Esophagus muscularis mucosa (tissue), 4 donors: ENCODE results near the gene TKTL2. TPM values are rescaled to one million over a fixed set of nuclear protein-coding genes. Genes with fewer than 3 reads are reported as not detected.
"Not testable (repeated sequence)": the region's sequence is repeated elsewhere in the genome, so short reads cannot be mapped to it uniquely, and the experiment has no call there.

Source experiments
- DNase-seq: peaks from one replicate; pipeline ENCODE4 v3.0.0-alpha.2; 2017; ENCODE audit errors: extremely low spot score
- H3K27ac ChIP-seq, 4 donors: fragments of 200-600 bp; sonication (generic); replicated peaks in 1 of 4; 1 replicate in 3 of 4; 2 replicates in 1 of 4; pipeline ENCODE4 v1.5.1; 2016 to 2019; ENCODE audit warnings: mild to moderate bottlenecking in 1 of 4
- H3K27me3 ChIP-seq, 4 donors: fragments of 200-600 bp; sonication (generic); one replicate each; pipeline versions ENCODE4 v1.5.1 to v1.6.0; 2016 to 2019
- H3K36me3 ChIP-seq, 4 donors: fragments of 200-600 bp; sonication (generic); one replicate each; pipeline ENCODE4 v1.5.1; 2016 to 2019
- H3K4me1 ChIP-seq, 4 donors: fragments of 200-600 bp; sonication (generic); one replicate each; pipeline ENCODE4 v1.5.1; 2016 to 2019
- H3K4me3 ChIP-seq, 4 donors: fragments of 200-600 bp; sonication (generic); 1 replicate in 2 of 4; 2 replicates in 2 of 4; pipeline ENCODE4 v1.5.1; 2016 to 2019; ENCODE audit warnings: mild to moderate bottlenecking in 4 of 4, moderate library complexity in 1 of 4
- H3K9me3 ChIP-seq, 4 donors: fragments of 200-600 bp; sonication (generic); 1 replicate in 3 of 4; 2 replicates in 1 of 4; pipeline ENCODE4 v1.5.1; 2016 to 2019
- EP300 ChIP-seq: sonication (generic); formaldehyde crosslinking; IDR thresholded peaks from one replicate; pipeline ENCODE4 v1.6.1; 2017; ENCODE audit warnings: antibody characterized with exemption
- POLR2A ChIP-seq: fragments of 450-650 bp; IDR thresholded peaks from one replicate; pipeline ENCODE4 v1.6.1; 2017; ENCODE audit warnings: antibody characterized with exemption, moderate library complexity, mild to moderate bottlenecking, low read depth
- POLR2AphosphoS5 ChIP-seq, 2 donors: sonication (generic); formaldehyde crosslinking; IDR thresholded peaks; one replicate each; pipeline ENCODE4 v1.6.1; 2017; ENCODE audit warnings: antibody characterized with exemption in 2 of 2
- WGBS: methylation state at CpG from one replicate; pipeline ENCODE4 v1.1.5; 2018; 5-methylcytosine and 5-hydroxymethylcytosine counted together
- intact Hi-C: fragments of 100-400 bp; cut with DNase I; formaldehyde crosslinking; loops from one replicate; pipeline ENCODE4 v1.15.1; 2023
- total RNA-seq, 4 donors: library from RNA; depleted of rRNA; stranded (reverse); fragments of >200 nt; gene quantifications; one replicate each; pipeline versions ENCODE4 v1.1.0 to v1.2.1, GENCODE V29; 2016
- TF ChIP-seq, protein P1 (sequence below), 3 experiments: fragments of 200-600 bp in 2 of 3; fragments of 450-650 bp in 1 of 3; sonication (generic) in 2 of 3; IDR thresholded peaks; one replicate each; pipeline ENCODE4 v1.5.1; 2017 to 2019; ENCODE audit warnings: antibody characterized with exemption in 3 of 3, mild to moderate bottlenecking in 2 of 3, moderate library complexity in 1 of 3

TKTL2 gene
- total RNA-seq, 4 donors from 2014 or later = not detected

DNA sequence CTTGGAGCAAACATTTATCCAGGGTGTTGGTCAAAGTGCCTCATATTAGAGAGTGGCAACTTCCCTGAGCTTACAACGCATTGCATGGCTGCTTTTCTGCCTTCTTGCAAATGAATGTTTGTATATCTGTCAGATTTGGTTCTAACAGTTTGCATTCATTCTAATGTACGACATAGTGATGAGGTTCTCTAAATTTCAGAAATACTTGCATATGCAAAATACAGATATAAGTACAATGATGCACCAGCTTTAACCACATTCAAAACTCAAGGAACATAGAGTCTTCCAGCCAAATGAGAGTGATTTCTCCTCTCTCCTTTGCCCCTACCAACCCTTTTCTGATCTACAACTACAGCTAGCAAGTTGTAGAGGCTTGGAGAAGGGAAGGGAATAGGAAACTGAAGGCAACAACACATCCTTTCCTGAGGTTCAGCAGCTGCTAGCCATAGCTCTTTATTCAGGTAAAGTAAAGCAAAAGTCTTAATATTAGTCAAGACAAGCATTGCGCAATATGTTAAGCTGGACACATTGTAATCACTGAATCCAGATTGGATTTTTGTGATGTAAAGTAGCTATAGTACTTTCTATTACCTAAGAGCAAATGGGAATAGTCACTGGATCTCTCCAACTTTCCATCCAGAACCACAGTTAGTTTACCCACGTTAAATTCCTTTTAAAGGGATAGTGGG is 6.3 kb downstream of the TKTL2 start:
- no peaks in the 10 kb centered on the region for H3K4me1 ChIP-seq
- no peak for DNase-seq
- no peak overlapping the region for H3K4me3 ChIP-seq
- no peaks in the 10 kb centered on the region for H3K27me3 ChIP-seq
- H3K27ac ChIP-seq = no peak overlapping the region
- TF ChIP-seq, protein P1, sequence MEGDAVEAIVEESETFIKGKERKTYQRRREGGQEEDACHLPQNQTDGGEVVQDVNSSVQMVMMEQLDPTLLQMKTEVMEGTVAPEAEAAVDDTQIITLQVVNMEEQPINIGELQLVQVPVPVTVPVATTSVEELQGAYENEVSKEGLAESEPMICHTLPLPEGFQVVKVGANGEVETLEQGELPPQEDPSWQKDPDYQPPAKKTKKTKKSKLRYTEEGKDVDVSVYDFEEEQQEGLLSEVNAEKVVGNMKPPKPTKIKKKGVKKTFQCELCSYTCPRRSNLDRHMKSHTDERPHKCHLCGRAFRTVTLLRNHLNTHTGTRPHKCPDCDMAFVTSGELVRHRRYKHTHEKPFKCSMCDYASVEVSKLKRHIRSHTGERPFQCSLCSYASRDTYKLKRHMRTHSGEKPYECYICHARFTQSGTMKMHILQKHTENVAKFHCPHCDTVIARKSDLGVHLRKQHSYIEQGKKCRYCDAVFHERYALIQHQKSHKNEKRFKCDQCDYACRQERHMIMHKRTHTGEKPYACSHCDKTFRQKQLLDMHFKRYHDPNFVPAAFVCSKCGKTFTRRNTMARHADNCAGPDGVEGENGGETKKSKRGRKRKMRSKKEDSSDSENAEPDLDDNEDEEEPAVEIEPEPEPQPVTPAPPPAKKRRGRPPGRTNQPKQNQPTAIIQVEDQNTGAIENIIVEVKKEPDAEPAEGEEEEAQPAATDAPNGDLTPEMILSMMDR (IDR thresholded peaks at IDR 0.05) = no peak
- TF ChIP-seq POLR2A = no peak
- TF ChIP-seq POLR2AphosphoS5 (IDR thresholded peaks at IDR 0.05) = no peak
- TF ChIP-seq EP300 = no peak
- intact Hi-C loops = no loop called here
- 75% methylated on average over 4 of the region's 4 CpGs for WGBS
- no peaks in the 10 kb centered on the region for H3K9me3 ChIP-seq
- no peaks in the 10 kb centered on the region for H3K36me3 ChIP-seq

DNA sequence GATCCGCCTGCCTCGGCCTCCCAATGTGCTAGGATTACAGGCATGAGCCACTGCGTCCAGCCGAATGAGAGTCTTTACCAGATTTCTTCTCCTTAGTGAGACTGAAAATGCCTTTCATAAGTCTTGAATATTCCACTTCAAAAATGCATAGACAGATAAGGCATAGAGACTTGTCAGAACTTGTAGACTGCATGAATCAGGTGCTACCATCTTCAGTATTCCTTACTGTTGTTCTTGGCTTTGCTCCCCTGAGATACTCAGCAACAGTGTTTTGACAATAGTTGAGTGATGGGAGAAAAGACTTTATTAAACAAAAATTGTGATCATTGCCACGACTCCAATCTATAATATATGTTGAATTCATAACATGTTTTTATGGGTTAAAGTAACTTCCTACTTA is 11.0 kb downstream of the TKTL2 start:
- 81% methylated on average over 5 of the region's 5 CpGs for WGBS
- H3K27ac ChIP-seq = no peak overlapping the region
- DNase-seq = no peak
- no peaks in the 10 kb centered on the region for H3K4me1 ChIP-seq
- H3K36me3 ChIP-seq = no peaks in the 10 kb centered on the region
- intact Hi-C loops = no loop called here
- H3K9me3 ChIP-seq = no peaks in the 10 kb centered on the region
- no peak overlapping the region for H3K4me3 ChIP-seq
- H3K27me3 ChIP-seq = no peaks in the 10 kb centered on the region
- TF ChIP-seq POLR2AphosphoS5 (IDR thresholded peaks at IDR 0.05) = no peak
- no peak for TF ChIP-seq POLR2A
- TF ChIP-seq, protein P1 (IDR thresholded peaks at IDR 0.05) = no peak
- no peak for TF ChIP-seq EP300

DNA sequence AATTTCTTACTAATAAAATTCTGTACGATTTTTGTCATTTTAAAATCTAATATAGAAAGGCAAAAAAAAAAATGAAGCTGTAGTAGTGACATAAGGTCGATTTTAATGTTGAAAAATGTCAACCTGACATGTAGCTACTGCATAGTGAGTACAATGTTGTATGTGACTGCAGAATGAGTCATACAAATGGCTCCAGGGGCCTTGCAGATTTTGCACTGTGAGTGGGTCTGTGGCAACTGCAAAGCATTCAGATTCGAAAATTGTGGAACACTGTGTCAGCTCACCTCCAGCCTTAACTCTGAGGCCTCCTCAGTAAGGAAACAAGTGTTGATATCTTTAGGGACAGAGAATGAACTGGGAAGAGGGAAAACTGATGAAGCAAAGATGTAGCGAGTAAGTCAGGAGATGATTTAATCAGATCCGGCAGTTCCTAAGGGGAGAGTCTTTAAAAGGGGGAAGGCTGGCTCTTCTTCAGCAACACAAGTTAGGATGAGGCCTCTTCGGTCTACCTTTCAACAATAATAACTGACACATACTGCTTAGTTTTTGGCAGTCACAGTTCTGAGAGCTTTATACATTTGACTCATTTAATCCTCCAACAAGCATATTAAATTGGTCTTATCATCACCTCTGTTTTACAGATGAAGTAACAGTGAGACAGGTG is 24.9 kb downstream of the TKTL2 start:
- H3K27ac ChIP-seq = no peak overlapping the region
- intact Hi-C loops = no loop called here

DNA sequence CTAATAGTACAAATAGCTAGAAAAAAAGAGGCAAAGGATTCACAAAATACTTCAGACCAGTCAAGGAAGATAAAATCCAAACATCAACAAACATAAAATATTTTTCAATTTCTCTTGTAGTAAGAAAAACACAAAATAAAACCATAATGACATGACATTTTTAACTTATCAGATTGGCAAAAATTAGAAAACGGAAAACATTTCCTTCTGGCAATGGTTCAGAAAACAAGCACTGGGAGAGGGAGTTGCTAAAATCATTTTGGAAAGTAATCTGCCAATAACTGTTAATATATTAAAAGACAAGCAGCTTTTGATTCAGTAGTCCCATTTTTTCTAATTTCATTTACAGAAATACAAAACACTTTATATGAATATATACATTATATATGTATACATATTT is 26.1 kb downstream of the TKTL2 start:
- no peak for DNase-seq
- TF ChIP-seq, protein P1 (IDR thresholded peaks at IDR 0.05) = no peak
- TF ChIP-seq POLR2AphosphoS5 (IDR thresholded peaks at IDR 0.05) = no peak
- no peak for TF ChIP-seq EP300
- TF ChIP-seq POLR2A = no peak
- H3K4me3 ChIP-seq = no peak overlapping the region
- H3K36me3 ChIP-seq = no peaks in the 10 kb centered on the region
- intact Hi-C loops = no loop called here
- H3K4me1 ChIP-seq = no peaks in the 10 kb centered on the region
- no peaks in the 10 kb centered on the region for H3K9me3 ChIP-seq
- WGBS = 70% methylated on average over 1 of the region's 1 CpG
- no peaks in the 10 kb centered on the region for H3K27me3 ChIP-seq
- no peak overlapping the region for H3K27ac ChIP-seq

More for the DNA sequence above, 24.9 kb downstream of the TKTL2 start:
- TF ChIP-seq EP300 = no peak
- TF ChIP-seq, protein P1 (IDR thresholded peaks at IDR 0.05) = no peak
- TF ChIP-seq POLR2A = no peak
- no peak for TF ChIP-seq POLR2AphosphoS5 (IDR thresholded peaks at IDR 0.05)
- no peak for DNase-seq
- WGBS = 53% methylated on average over 6 of the region's 6 CpGs
- no peaks in the 10 kb centered on the region for H3K36me3 ChIP-seq
- H3K27me3 ChIP-seq = no peaks in the 10 kb centered on the region
- H3K9me3 ChIP-seq = no peaks in the 10 kb centered on the region
- no peaks in the 10 kb centered on the region for H3K4me1 ChIP-seq
- H3K4me3 ChIP-seq = no peak overlapping the region

DNA sequence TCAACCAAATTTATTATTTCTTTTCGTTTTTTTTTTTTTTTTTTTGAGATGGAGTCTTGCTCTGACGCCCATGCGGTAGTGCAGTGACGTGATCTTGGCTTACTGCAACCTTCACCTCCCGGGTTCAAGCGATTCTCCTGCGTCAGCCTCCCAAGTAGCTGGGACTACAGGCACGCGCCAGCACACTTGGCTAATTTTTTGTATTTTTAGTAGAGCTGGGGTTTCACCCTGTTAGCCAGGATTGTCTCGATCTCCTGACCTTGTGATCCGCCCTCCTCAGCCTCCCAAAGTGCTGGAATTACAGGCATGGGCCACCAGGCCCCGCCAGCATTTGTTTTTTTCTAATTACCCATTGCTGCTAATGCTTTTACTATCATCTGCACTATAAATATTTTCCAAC is 26.5 kb downstream of the TKTL2 start:
- H3K9me3 ChIP-seq, H3K27ac ChIP-seq, intact Hi-C loops, H3K4me3 ChIP-seq, H3K27me3 ChIP-seq, H3K4me1 ChIP-seq, DNase-seq, H3K36me3 ChIP-seq: not testable (repeated sequence)
- WGBS = 83% methylated on average over 12 of the region's 12 CpGs
